ENCODE data around the gene VDR.

Gene VDR

GRCh38 chr12:47930634-47931033 lies 25.8 kb upstream of the VDR start:
- no peak for DNase-seq (ENCODE audit: low read depth)

- DNase-seq (ENCODE audit: low read depth) = no peak
Observed at GRCh38 chr12:47927346-47927745, 22.6 kb upstream of the VDR start.

- no peak for DNase-seq (ENCODE audit: low read depth)
Observed at GRCh38 chr12:47921907-47922306, 17.1 kb upstream of the VDR start.

GRCh38 chr12:47920913-47921312 lies 16.1 kb upstream of the VDR start:
- DNase-seq (ENCODE audit: low read depth) = no peak

GRCh38 chr12:47913081-47913480 lies 8.3 kb upstream of the VDR start:
- no peak for DNase-seq (ENCODE audit: low read depth)

- no peak for DNase-seq (ENCODE audit: low read depth)
Observed at GRCh38 chr12:47912556-47912955, 7.8 kb upstream of the VDR start.

GRCh38 chr12:47910981-47911380 lies 6.2 kb upstream of the VDR start:
- no peak for DNase-seq (ENCODE audit: low read depth)

GRCh38 chr12:47910486-47910885 lies 5.7 kb upstream of the VDR start:
- no peak for DNase-seq (ENCODE audit: low read depth)

GRCh38 chr12:47909839-47910465 lies 5.2 kb upstream of the VDR start:
- DNase-seq (ENCODE audit: low read depth) = no peak

GRCh38 chr12:47908738-47909137 lies 3.9 kb upstream of the VDR start:
- DNase-seq (ENCODE audit: low read depth) = no peak

GRCh38 chr12:47907851-47908454 lies 3.2 kb upstream of the VDR start:
- DNase-seq (ENCODE audit: low read depth) = no peak

GRCh38 chr12:47903927-47904712 lies 674 bp downstream of the VDR start:
- peak; percentile 35 for DNase-seq (ENCODE audit: low read depth)

- no peak for DNase-seq (ENCODE audit: low read depth)
Observed at GRCh38 chr12:47903151-47903611, 1.6 kb downstream of the VDR start.

GRCh38 chr12:47902131-47902639 lies 2.6 kb downstream of the VDR start:
- no peak for DNase-seq (ENCODE audit: low read depth)

- DNase-seq (ENCODE audit: low read depth) = no peak
Observed at GRCh38 chr12:47901718-47902093, 3.1 kb downstream of the VDR start.

GRCh38 chr12:47901063-47901717 lies 3.6 kb downstream of the VDR start:
- DNase-seq (ENCODE audit: low read depth) = no peak

GRCh38 chr12:47900131-47901062 lies 4.4 kb downstream of the VDR start:
- no peak for DNase-seq (ENCODE audit: low read depth)

- no peak for DNase-seq (ENCODE audit: low read depth)
Observed at GRCh38 chr12:47899466-47899865, 5.3 kb downstream of the VDR start.

- no peak for DNase-seq (ENCODE audit: low read depth)
Observed at GRCh38 chr12:47896633-47897032, 8.2 kb downstream of the VDR start.

GRCh38 chr12:47896022-47896421 lies 8.8 kb downstream of the VDR start:
- no peak for DNase-seq (ENCODE audit: low read depth)

GRCh38 chr12:47894652-47895051 lies 10.1 kb downstream of the VDR start:
- DNase-seq (ENCODE audit: low read depth) = no peak

All from activated gamma-delta T cell treated with anti-CD3 and anti-CD28 coated beads, Interleukin-2, amount 50 U/mL, for 16 hours (primary cell).